Measurements from ENCODE around the gene ANKRD33B.

Gene ANKRD33B

DNA sequence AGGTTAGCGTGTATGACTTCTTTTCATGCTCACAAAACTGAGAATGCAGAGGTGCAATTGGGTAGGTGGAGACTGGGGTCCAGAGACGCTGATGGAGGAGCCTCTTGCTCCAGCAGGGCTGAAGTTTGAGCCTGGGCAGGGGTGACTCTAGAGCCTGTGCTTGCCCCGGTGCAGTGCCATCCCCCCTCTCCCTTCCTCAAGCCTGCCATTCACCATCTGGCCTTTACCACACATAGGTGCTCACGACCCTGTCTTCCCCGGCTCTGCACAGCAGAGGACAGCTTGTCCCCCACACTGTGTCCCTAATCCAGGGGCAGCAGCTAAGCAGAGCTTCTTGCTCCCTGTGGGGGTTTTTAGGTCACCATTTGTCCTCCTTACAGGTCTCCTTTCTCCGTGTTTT, 110.7 kb downstream of the ANKRD33B start:
- TF ChIP-seq, protein P1, sequence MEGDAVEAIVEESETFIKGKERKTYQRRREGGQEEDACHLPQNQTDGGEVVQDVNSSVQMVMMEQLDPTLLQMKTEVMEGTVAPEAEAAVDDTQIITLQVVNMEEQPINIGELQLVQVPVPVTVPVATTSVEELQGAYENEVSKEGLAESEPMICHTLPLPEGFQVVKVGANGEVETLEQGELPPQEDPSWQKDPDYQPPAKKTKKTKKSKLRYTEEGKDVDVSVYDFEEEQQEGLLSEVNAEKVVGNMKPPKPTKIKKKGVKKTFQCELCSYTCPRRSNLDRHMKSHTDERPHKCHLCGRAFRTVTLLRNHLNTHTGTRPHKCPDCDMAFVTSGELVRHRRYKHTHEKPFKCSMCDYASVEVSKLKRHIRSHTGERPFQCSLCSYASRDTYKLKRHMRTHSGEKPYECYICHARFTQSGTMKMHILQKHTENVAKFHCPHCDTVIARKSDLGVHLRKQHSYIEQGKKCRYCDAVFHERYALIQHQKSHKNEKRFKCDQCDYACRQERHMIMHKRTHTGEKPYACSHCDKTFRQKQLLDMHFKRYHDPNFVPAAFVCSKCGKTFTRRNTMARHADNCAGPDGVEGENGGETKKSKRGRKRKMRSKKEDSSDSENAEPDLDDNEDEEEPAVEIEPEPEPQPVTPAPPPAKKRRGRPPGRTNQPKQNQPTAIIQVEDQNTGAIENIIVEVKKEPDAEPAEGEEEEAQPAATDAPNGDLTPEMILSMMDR (conservative IDR thresholded peaks at IDR 0.05; ENCODE audit: control insufficient read depth, insufficient read depth, low read depth, low read length): no peak
- no peak for DNase-seq (ENCODE audit: low read depth)
- H3K4me3 ChIP-seq (ENCODE audit: control insufficient read depth, low read depth, low read length): no peak overlapping the region

DNA sequence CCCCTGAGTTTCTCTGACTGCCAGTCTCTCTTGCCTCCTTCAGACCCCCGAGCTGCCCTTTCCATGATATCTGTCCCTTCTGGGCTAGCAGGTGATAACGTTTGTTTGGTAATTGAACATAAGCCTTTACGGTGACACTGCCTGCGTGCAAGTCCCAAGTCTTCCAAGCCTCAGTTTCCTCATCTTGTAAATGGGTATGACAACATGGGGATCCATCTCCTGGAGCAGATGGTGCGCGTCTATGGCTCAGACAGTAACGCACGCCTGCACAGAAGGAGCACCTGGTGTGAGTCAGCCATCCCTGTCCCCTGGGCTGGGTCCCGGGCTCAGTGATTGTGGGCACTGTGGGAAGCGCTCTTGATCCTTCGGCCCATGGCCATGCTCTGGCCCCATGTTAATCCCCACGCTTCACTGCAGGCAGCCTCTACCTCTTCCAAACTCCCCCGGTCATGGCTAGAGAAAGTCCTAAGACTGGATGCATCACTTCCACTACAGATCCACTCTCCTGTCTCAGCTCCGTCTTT, 111.4 kb downstream of the ANKRD33B start:
- DNase-seq (ENCODE audit: low read depth): no peak
- TF ChIP-seq, protein P1 (conservative IDR thresholded peaks at IDR 0.05; ENCODE audit: control insufficient read depth, insufficient read depth, low read depth, low read length): no peak
- H3K4me3 ChIP-seq (ENCODE audit: control insufficient read depth, low read depth, low read length): no peak overlapping the region

DNA sequence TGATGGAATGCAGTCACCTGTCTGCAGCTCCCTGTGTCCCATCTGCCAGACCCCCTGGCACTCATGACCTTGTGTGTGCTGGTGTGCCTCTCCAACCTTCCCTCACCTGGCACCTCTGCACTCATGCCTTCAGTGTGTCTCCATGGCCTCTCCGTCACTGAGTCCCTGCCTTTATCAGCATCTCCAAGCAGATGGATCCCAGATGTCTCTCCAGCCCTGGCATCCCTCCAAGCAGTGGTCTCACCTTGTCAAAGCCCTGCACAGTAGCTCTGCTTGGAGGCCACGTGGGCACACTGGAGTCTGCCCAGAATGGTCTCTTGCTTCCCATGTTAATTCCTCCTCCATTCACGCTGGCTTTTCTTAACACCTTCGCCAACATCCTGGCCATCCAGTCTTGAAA, 112.4 kb downstream of the ANKRD33B start:
- TF ChIP-seq, protein P1 (conservative IDR thresholded peaks at IDR 0.05; ENCODE audit: control insufficient read depth, insufficient read depth, low read depth, low read length): no peak
- H3K4me3 ChIP-seq (ENCODE audit: control insufficient read depth, low read depth, low read length): no peak overlapping the region
- no peak for DNase-seq (ENCODE audit: low read depth)

DNA sequence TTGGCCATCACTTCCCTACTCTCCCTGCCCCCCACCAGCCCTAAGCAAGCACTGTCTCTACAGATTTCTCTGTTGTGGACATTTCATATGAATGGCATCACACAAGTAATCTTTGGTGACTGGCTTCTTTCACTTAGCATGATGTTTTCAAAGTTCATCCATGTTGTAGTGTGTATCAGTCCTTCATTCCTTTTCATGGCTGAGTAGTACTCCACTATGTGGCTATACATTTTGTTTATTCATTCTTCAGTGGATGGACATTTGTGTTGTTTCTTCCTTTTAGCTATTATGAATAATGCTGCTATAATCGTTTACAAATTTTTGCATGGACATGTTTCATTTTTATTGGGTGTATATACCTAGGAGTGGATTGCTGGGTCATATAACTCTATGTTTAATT, 113.1 kb downstream of the ANKRD33B start:
- DNase-seq (ENCODE audit: low read depth): no peak
- no peak overlapping the region for H3K4me3 ChIP-seq (ENCODE audit: control insufficient read depth, low read depth, low read length)
- TF ChIP-seq, protein P1 (conservative IDR thresholded peaks at IDR 0.05; ENCODE audit: control insufficient read depth, insufficient read depth, low read depth, low read length): no peak

DNA sequence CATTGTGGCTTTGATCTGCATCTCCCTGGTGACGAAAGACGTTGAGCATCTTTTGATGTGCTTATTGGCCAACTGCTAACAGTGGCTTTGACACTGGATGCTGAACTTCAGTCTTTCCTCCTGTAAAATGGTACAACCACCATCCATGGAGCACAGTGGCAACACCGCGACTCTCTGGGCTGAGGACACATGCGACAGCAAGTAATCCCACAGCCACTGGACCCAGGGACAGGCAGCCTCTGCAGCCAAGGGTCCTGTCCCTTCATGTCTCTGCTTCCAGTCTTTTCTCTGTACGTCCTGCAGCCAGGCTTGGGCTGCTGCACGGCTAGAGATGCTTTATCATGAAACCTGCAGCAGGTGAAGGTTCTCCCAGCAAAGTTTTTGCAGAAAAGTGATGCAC, 113.7 kb downstream of the ANKRD33B start:
- DNase-seq (ENCODE audit: low read depth): no peak
- TF ChIP-seq, protein P1 (conservative IDR thresholded peaks at IDR 0.05; ENCODE audit: control insufficient read depth, insufficient read depth, low read depth, low read length): no peak
- no peak overlapping the region for H3K4me3 ChIP-seq (ENCODE audit: control insufficient read depth, low read depth, low read length)

DNA sequence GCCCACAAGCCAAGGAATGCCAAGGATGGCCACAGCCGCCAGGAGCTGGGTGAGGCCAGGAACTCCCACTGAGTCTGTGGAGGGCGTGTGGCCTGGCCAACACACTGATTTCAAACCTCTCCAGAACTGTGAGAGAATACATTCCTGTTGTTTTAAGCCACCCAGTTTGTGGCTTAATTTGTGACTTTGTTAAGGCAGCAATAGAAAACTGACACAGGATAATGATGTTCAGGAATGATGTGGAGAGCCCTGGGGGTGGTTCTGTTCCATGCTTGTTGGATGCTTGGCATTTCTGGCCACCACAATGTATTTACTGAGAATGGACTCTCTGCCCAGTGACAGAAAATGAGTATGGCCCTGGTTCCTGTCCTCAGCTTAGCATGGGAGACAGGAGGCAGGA, 114.4 kb downstream of the ANKRD33B start:
- H3K4me3 ChIP-seq (ENCODE audit: control insufficient read depth, low read depth, low read length): no peak overlapping the region
- DNase-seq (ENCODE audit: low read depth): no peak
- TF ChIP-seq, protein P1 (conservative IDR thresholded peaks at IDR 0.05; ENCODE audit: control insufficient read depth, insufficient read depth, low read depth, low read length): no peak

All from fibroblast of mammary gland (primary cell).